Measurements from ENCODE around the gene SYT2.
"Not testable (repeated sequence)": the region's sequence is repeated elsewhere in the genome, so short reads cannot be mapped to it uniquely, and the experiment has no call there.

The SYT2 gene

DNA sequence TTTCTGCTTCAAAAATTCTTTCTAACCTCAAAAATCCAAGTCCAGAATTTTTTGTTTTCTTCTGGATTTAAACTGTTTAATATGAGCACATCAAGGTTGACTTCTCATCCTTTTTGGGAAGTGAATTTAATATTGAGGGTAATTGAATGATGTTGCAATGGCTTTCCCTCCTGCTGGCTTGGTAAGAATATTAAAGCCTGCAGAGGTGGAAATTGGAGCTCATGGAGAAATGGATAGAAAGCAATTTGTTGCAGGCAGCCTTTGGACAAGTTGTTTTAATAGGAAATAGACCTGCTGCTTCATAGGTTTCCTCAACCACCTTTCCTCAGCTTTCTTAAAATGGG is 124.7 kb downstream of the SYT2 start:
- TF ChIP-seq, protein P1, sequence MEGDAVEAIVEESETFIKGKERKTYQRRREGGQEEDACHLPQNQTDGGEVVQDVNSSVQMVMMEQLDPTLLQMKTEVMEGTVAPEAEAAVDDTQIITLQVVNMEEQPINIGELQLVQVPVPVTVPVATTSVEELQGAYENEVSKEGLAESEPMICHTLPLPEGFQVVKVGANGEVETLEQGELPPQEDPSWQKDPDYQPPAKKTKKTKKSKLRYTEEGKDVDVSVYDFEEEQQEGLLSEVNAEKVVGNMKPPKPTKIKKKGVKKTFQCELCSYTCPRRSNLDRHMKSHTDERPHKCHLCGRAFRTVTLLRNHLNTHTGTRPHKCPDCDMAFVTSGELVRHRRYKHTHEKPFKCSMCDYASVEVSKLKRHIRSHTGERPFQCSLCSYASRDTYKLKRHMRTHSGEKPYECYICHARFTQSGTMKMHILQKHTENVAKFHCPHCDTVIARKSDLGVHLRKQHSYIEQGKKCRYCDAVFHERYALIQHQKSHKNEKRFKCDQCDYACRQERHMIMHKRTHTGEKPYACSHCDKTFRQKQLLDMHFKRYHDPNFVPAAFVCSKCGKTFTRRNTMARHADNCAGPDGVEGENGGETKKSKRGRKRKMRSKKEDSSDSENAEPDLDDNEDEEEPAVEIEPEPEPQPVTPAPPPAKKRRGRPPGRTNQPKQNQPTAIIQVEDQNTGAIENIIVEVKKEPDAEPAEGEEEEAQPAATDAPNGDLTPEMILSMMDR (IDR thresholded peaks at IDR 0.05; ENCODE audit: borderline replicate concordance, control extremely low read depth, extremely low read depth, insufficient read depth, missing control alignments) = no peak
- DNase-seq (ENCODE audit: low spot score) = no peak
- in situ Hi-C loops (cut with MboI; ENCODE audit: low sequenced_read_pairs, unreplicated experiment) = no loop called here

DNA sequence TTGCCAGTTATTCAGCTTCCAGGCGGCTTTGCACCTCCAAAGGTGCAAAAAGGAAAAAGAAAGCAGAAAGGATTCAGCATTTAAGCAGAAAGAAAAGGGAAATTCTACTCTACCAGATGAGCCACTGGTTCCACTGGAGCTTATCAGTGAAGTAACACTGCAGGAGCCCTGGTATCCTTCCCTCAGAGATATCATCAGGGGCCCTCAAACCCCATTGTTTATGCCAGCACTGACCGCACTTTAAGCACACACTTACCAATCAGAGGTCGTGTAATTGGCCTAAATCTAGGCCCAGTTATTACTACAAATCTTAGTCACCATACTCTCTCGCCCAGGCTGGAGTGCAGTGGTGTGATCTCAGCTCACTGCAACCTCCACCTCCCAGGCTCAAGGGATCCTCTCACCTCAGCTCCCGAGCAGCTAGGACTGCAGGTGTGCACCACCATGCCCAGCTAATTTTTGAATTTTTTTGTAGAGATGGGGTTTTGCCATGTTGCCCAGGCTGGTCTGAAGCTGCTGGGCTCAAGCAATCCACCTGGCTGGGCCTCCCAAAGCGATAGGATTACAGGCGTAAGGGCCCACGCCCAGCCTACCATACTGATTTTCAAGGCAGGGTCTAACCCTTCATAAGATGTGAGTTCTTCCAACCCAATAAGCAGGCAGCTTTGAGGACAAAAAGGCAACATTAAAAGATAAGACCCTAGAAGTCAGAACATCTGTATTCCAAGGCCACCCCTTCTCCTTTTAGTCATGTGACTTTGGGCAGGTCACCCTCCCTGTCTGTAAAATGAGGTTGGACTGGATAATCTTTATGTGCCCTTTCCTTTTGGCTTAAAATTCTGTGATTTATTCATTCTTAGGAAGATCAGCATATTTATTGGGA is 125.3 kb downstream of the SYT2 start:
- TF ChIP-seq, protein P1 (IDR thresholded peaks at IDR 0.05; ENCODE audit: borderline replicate concordance, control extremely low read depth, extremely low read depth, insufficient read depth, missing control alignments) = no peak
- DNase-seq (ENCODE audit: low spot score) = no peak
- in situ Hi-C loops (cut with MboI; ENCODE audit: low sequenced_read_pairs, unreplicated experiment) = no loop called here

DNA sequence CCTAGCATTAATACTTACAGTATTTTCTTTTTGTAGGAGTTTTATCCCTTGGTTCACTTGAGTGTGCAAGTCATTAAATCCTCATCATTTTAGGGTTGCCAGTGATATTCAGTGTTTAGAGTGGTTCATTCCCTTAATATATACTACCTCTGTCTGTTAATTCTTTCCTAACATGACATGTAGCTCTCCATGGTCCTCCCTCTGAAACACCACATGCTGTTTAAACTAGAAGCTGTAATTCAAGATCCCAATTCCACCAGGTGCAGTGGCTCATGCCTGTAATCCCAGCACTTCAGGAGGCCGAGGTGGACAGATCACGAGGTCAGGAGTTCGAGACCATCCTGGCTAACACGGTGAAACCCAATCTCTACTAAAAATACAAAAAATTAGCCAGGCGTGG is 127.9 kb downstream of the SYT2 start:
- in situ Hi-C loops (cut with MboI; ENCODE audit: low sequenced_read_pairs, unreplicated experiment); DNase-seq (ENCODE audit: low spot score): not testable (repeated sequence)

DNA sequence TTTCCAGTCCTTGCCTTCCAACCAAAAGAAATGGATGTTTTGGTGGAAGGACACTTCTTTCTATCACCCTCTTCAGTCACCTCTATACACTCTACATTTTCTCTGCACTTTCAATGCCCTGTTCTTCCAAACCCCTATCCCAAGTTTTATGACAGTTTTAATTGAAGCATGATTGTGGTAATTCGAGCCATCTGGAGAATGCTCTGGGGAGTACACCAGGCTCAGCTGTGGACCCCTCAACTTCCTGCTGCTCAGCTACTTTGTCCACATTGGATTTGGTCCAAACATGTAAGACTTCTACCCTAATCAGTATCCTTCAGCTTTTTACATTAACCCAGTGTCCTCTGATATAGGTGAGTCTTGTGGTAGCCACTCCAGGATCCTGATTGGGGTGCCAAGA is 129.6 kb downstream of the SYT2 start:
- DNase-seq (ENCODE audit: low spot score) = no peak
- in situ Hi-C loops (cut with MboI; ENCODE audit: low sequenced_read_pairs, unreplicated experiment) = no loop called here
- TF ChIP-seq, protein P1 (IDR thresholded peaks at IDR 0.05; ENCODE audit: borderline replicate concordance, control extremely low read depth, extremely low read depth, insufficient read depth, missing control alignments) = no peak

DNA sequence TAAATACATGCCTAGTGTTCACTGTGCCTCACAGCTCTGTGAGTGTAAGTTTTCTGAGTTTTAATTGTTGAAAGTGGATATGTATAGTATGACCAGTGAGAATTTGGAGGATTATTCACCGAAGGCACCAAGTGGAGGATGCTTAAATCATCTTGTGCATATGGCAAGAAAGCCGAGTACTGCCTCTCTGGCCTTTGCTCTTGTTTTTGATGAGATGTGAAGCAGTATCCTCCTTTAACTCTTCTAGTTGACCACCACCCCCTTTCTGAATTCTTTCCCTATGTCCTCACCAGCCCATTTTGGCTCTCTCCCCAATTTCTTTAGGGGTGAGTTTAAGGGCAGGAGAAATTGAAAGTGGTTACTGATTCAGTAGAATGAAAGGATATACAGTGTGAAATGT is 130.4 kb downstream of the SYT2 start:
- DNase-seq (ENCODE audit: low spot score) = no peak
- TF ChIP-seq, protein P1 (IDR thresholded peaks at IDR 0.05; ENCODE audit: borderline replicate concordance, control extremely low read depth, extremely low read depth, insufficient read depth, missing control alignments) = no peak
- in situ Hi-C loops (cut with MboI; ENCODE audit: low sequenced_read_pairs, unreplicated experiment) = no loop called here

DNA sequence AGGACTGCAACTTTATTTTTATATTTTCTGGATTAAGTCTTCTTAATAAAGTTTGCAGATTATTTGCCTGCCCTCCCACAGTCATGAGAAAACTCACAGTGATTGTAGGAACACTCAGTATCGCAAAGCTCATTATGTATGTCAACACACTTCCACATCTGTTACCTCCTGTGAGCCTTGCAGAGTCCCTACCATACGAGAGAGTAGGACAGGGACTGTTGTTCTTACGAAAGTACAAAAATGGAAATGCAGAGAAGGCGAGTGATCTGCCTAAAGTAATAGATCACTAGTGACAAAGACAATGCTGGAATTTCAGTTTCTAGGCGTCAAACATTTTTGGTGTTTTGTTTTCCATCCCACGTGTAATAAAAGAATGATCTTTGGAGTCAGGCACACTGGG is 131.7 kb downstream of the SYT2 start:
- TF ChIP-seq, protein P1 (IDR thresholded peaks at IDR 0.05; ENCODE audit: borderline replicate concordance, control extremely low read depth, extremely low read depth, insufficient read depth, missing control alignments) = no peak
- in situ Hi-C loops (cut with MboI; ENCODE audit: low sequenced_read_pairs, unreplicated experiment) = no loop called here
- DNase-seq (ENCODE audit: low spot score) = no peak

DNA sequence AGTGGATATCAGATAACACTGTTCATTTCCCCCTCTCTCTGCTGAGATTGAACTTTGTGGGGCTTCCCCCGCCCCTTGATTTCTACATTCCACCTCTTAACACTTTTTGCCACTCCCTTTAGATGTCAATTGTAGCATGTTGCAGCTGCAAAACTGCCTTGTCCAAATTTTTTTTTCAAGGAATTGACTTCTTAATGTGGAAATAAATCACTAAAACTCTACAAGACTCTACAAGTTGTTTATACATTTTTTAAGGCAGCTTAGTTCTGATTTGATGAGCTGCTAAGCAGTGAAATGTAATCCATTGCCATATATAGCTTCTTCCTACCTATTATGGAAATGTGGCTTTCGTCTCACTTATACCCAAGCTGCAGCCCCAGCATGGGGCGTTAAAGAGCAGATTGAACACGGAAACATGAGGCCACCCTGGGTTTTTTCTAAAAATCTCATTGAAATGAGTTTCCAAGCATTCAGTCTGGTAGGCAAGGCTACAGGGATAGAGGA is 132.2 kb downstream of the SYT2 start:
- DNase-seq (ENCODE audit: low spot score) = no peak
- TF ChIP-seq, protein P1 (IDR thresholded peaks at IDR 0.05; ENCODE audit: borderline replicate concordance, control extremely low read depth, extremely low read depth, insufficient read depth, missing control alignments) = no peak
- in situ Hi-C loops (cut with MboI; ENCODE audit: low sequenced_read_pairs, unreplicated experiment) = no loop called here
